ENCODE data around the gene GLRX3.
"Not testable (repeated sequence)": the region's sequence is repeated elsewhere in the genome, so short reads cannot be mapped to it uniquely, and the experiment has no call there.

The GLRX3 gene

GRCh38 chr10:130191380-130191779 is 55.2 kb downstream of the GLRX3 start:
- Mint-ChIP-seq H3K27me3 (peaks cover 3% of the 10 kb centered on the region), H3K36me3 (peaks cover 2% of the 10 kb centered on the region), H3K4me3 (peak overlapping the region; percentile 54), H3K9me3 (ENCODE audit: low read depth) (no peaks in the 10 kb centered on the region), H3K4me1 (ENCODE audit: low read depth) (peaks cover 5% of the 10 kb centered on the region), H3K27ac (no peak overlapping the region)

DNA sequence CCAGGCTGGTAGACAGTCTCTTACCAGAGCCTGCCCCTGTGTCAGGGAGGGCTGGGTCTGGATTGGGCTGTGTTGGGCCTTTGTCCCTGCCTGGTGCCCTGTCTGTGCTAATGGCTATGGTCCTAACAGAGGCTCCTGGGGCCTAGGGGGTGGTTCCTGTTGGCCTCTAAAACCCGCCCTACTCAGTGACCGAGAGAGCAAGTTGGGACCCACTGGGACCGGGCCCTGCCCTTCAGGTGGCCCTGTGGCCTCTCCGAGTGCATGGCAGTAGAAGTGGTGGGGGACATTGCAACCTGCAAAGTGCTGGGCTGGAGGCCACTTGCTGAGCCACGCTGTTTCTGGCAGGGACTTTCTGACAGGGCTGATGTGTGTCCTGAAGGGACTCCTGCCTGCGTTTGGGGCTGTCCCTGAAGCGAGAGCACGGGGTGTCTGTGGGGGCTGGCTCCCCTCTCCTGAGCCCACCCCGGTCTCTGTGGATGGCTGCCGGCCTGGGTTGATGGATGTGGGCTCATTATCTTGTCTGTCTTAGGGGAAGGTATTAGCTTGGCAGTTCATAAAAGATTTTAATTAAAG is 56.2 kb downstream of the GLRX3 start:
- H3K9me3 Mint-ChIP-seq (ENCODE audit: low read depth): no peaks in the 10 kb centered on the region
- H3K27ac Mint-ChIP-seq: no peak overlapping the region
- H3K27me3 Mint-ChIP-seq: peaks cover 3% of the 10 kb centered on the region

GRCh38 chr10:130193033-130193432 is 56.8 kb downstream of the GLRX3 start:
- Mint-ChIP-seq H3K4me1 (ENCODE audit: low read depth) (peaks cover 5% of the 10 kb centered on the region), H3K27ac (no peak overlapping the region), H3K27me3 (peaks cover 3% of the 10 kb centered on the region), H3K4me3 (no peak overlapping the region), H3K9me3 (ENCODE audit: low read depth) (no peaks in the 10 kb centered on the region), H3K36me3 (peaks cover 2% of the 10 kb centered on the region)

More for the DNA sequence above, 56.2 kb downstream of the GLRX3 start:
- H3K36me3 Mint-ChIP-seq: peaks cover 2% of the 10 kb centered on the region
- peak overlapping the region; percentile 54 for H3K4me3 Mint-ChIP-seq
- peaks cover 5% of the 10 kb centered on the region for H3K4me1 Mint-ChIP-seq (ENCODE audit: low read depth)

DNA sequence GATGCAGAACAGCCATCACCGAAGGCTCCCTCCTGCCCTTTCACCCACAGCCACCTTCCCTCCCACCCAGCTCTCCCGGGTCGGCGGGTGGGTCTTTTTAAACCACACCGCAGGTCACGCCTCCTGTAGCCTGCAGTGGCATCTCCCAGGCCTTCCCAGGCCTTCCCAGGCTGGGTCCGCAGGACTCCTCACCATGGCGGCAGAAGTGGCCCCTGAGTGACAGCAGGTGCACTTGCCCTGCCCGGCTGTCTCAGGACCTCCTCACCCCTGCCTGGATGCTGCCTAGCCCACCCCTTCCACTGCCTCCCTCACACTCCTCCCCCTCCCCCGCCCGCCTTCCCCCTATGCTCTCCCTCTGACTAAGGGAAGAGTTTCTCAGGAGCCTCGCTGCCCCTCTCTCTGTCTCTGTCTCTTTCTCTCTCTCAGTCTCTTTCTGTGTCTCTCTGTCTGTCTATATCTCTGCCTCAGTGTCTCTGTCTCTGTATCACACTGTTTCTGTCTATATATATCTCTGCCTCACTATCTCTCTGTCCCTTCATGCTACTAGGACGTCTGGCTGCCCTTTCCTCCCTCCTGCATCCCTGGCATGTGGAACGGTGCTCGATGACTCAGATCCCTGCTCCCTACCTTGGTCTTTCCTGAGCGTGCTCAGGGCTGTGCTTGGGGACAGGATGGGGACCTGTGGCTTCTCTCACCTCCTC is 57.5 kb downstream of the GLRX3 start:
- H3K36me3 Mint-ChIP-seq: peaks cover 2% of the 10 kb centered on the region
- H3K27ac Mint-ChIP-seq: no peak overlapping the region
- no peak overlapping the region for H3K4me3 Mint-ChIP-seq
- no peaks in the 10 kb centered on the region for H3K9me3 Mint-ChIP-seq (ENCODE audit: low read depth)
- peaks cover 5% of the 10 kb centered on the region for H3K4me1 Mint-ChIP-seq (ENCODE audit: low read depth)
- peaks cover 3% of the 10 kb centered on the region for H3K27me3 Mint-ChIP-seq

- H3K27me3 Mint-ChIP-seq: peaks cover 3% of the 10 kb centered on the region
- H3K27ac Mint-ChIP-seq: no peak overlapping the region
- no peak overlapping the region for H3K4me3 Mint-ChIP-seq
- H3K4me1 Mint-ChIP-seq (ENCODE audit: low read depth): peaks cover 5% of the 10 kb centered on the region
- no peaks in the 10 kb centered on the region for H3K9me3 Mint-ChIP-seq (ENCODE audit: low read depth)
- peaks cover 2% of the 10 kb centered on the region for H3K36me3 Mint-ChIP-seq
Measured at GRCh38 chr10:130194194-130194990, 58.2 kb downstream of the GLRX3 start.

GRCh38 chr10:130194991-130195645 is 58.9 kb downstream of the GLRX3 start:
- H3K4me3 Mint-ChIP-seq: no peak overlapping the region
- peaks cover 3% of the 10 kb centered on the region for H3K27me3 Mint-ChIP-seq
- no peak overlapping the region for H3K27ac Mint-ChIP-seq
- H3K4me1 Mint-ChIP-seq (ENCODE audit: low read depth): peaks cover 5% of the 10 kb centered on the region
- H3K9me3 Mint-ChIP-seq (ENCODE audit: low read depth): no peaks in the 10 kb centered on the region
- peaks cover 2% of the 10 kb centered on the region for H3K36me3 Mint-ChIP-seq

DNA sequence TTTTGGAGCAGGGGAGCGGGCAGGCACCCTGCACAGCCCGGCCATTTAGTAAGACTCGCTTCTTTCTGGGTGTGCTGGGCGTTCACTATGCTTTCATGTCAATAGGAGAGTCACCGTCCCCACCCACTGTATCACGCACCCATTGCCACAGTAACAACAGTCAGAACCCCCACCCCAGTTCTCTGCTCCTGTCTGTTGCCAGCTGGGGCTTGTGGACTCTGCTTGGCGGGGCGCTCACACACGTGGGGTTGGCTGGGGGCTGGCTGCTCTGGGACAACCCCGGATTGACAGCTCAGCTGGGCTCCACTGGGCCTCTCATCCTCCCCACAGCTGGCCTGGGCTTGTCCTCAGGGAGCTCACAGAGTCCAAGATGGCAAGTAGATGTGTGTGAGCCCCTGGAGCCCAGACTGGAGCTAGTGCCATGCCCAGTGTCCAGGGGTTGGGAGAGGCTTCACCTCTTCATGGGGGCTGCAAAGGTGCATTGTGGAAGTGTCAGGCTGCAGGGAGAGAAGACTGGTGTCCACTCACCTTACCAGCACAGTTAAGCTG is 59.6 kb downstream of the GLRX3 start:
- no peak overlapping the region for H3K4me3 Mint-ChIP-seq
- no peak overlapping the region for H3K27ac Mint-ChIP-seq
- H3K9me3 Mint-ChIP-seq (ENCODE audit: low read depth): no peaks in the 10 kb centered on the region
- H3K36me3 Mint-ChIP-seq: peaks cover 2% of the 10 kb centered on the region
- peaks cover 3% of the 10 kb centered on the region for H3K27me3 Mint-ChIP-seq
- H3K4me1 Mint-ChIP-seq (ENCODE audit: low read depth): peaks cover 5% of the 10 kb centered on the region

GRCh38 chr10:130196511-130197487 is 60.6 kb downstream of the GLRX3 start:
- Mint-ChIP-seq H3K9me3 (ENCODE audit: low read depth) (no peaks in the 10 kb centered on the region), H3K27ac (no peak overlapping the region), H3K4me3 (no peak overlapping the region), H3K4me1 (ENCODE audit: low read depth) (no peaks in the 10 kb centered on the region), H3K27me3 (peaks cover 1% of the 10 kb centered on the region), H3K36me3 (peaks cover 2% of the 10 kb centered on the region)

- Mint-ChIP-seq H3K4me1 (ENCODE audit: low read depth) (no peaks in the 10 kb centered on the region), H3K27me3 (no peaks in the 10 kb centered on the region), H3K9me3 (ENCODE audit: low read depth) (no peaks in the 10 kb centered on the region), H3K27ac (no peak overlapping the region), H3K4me3 (no peak overlapping the region), H3K36me3 (peaks cover 2% of the 10 kb centered on the region)
Measured at GRCh38 chr10:130198651-130199050, 62.5 kb downstream of the GLRX3 start.

DNA sequence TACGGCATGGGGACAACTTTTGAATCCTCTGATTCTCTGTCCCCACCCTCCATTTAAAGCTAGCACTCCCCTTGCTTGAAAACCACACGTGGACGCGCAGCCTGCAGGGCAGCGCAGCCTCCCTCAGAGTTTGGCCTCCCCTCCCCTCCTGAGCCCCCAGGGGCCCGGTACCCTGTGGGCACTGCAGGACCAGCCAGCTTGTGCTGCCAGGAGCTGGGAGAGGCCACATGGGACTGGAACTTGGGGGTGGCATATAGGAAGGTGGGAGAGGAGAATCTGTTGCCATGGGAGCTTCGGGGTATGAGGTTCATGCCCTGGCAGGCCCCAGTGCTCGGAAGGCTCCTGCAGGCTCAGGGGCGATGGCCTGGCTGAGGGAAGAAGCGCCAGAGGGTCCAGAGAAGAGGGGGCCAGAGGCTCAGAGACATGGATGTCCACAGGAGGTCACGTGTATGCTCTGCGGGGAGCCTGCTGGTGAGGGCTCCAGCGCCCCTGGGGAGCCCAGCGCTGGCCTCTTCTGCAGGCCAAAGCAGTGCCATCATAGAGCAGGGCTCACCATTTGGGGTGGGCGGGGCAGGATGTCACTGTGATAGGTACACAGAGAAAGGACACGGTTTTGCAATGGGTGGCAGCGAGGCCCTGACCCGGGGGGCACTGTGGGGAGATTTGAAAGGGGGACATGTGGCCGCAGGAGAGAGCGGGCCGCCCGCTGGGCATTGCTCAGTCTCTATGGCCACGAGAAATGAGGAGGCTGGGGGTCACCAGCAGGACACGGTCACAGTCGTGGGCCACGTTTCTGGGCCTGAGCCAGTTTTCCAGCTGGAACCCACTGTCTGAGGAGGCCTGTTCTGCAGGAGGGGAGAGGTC is 64.2 kb downstream of the GLRX3 start:
- Mint-ChIP-seq H3K36me3 (no peaks in the 10 kb centered on the region), H3K27ac (no peak overlapping the region), H3K9me3 (ENCODE audit: low read depth) (no peaks in the 10 kb centered on the region)

GRCh38 chr10:130201043-130201380 is 64.8 kb downstream of the GLRX3 start:
- no peaks in the 10 kb centered on the region for H3K9me3 Mint-ChIP-seq (ENCODE audit: low read depth)
- H3K27ac Mint-ChIP-seq: no peak overlapping the region
- no peaks in the 10 kb centered on the region for H3K36me3 Mint-ChIP-seq
- no peaks in the 10 kb centered on the region for H3K4me1 Mint-ChIP-seq (ENCODE audit: low read depth)
- H3K4me3 Mint-ChIP-seq: no peak overlapping the region
- no peaks in the 10 kb centered on the region for H3K27me3 Mint-ChIP-seq

More for the DNA sequence above, 64.2 kb downstream of the GLRX3 start:
- Mint-ChIP-seq H3K27me3 (no peaks in the 10 kb centered on the region), H3K4me1 (ENCODE audit: low read depth) (no peaks in the 10 kb centered on the region), H3K4me3 (no peak overlapping the region)

DNA sequence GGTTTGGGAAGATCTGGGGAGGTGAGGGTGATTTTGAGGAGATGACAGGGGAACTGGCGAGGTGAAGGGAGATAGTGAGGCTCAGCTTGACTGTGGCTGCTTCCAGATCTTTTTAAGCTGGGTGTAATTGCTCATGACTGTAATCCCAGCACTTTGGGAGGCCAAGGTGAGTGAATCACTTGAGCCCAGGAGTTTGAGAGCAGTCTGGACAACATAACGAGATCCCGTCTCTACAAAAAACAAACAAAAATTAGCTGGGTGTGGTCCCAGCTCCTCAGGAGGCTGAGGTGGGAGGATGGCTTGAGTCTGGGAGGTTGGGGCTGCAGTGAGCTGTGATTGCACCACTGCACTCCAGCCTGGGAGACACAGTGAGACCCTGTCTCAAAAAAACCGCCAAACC is 66.0 kb downstream of the GLRX3 start:
- not testable (repeated sequence) for H3K27me3 Mint-ChIP-seq; H3K27ac Mint-ChIP-seq; H3K9me3 Mint-ChIP-seq (ENCODE audit: low read depth); H3K36me3 Mint-ChIP-seq; H3K4me3 Mint-ChIP-seq; H3K4me1 Mint-ChIP-seq (ENCODE audit: low read depth)

DNA sequence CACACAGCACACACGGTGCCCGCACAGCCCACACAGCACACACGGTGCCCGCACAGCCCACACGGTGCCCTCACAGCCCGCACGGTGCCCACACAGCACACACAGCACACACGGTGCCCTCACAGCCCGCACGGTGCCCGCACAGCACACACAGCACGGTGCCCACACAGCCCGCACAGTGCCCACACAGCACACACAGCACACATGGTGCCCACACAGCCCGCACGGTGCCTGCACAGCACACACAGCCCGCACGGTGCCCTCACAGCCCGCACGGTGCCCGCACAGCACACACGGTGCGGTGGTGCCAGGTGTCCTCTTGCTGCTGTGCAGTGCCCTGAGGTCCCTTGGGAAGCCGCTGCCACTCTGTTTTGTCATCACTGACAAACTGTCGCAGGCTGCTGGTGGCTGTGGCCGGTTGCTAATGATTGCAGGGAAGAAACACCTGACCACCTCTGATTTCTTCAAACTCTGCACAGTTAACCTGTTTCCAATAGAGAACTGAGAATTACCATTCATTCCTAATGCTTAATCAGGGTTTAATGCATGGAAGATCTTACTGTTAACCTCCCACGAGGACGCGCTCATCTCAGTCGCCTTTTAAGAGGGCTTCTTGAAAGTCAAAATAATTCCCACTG is 66.9 kb downstream of the GLRX3 start:
- H3K27ac Mint-ChIP-seq: no peak overlapping the region
- no peaks in the 10 kb centered on the region for H3K27me3 Mint-ChIP-seq
- H3K9me3 Mint-ChIP-seq (ENCODE audit: low read depth): no peaks in the 10 kb centered on the region
- no peaks in the 10 kb centered on the region for H3K36me3 Mint-ChIP-seq
- no peak overlapping the region for H3K4me3 Mint-ChIP-seq
- H3K4me1 Mint-ChIP-seq (ENCODE audit: low read depth): no peaks in the 10 kb centered on the region
